Caco-2 (cell line): ENCODE measurements around the gene NUBPL. TPM values are rescaled to one million over a fixed set of nuclear protein-coding genes. Genes with fewer than 3 reads are reported as not detected.

Experiments used
- BruUV-seq: library from RNA; stranded (reverse); fragments of 400-500 nt; replicated peaks from 2 replicates; lab custom pipeline; 2021; lab: Mats Ljungman, UMichigan
- CTCF ChIA-PET: fragments of 300-600 bp; sonication (Branson Sonifier 250); formaldehyde crosslinking; loops from one replicate; lab custom pipeline; 2022; ENCODE audit warnings: antibody characterized with exemption; lab: Charles Lee
- POLR2A ChIA-PET: fragments of 300-600 bp; sonication (Branson Sonifier 250); formaldehyde crosslinking; loops from one replicate; lab custom pipeline; 2022; ENCODE audit warnings: antibody characterized with exemption; lab: Charles Lee
- DNase-seq, 2 experiments: peaks; one replicate each; pipeline versions ENCODE4 v3.0.0 to v3.0.0-alpha.2; 2020 to 2022
- H3K27me3 ChIP-seq: replicated peaks from 2 replicates; pipeline ENCODE4 v1.6.0; 2011; ENCODE audit warnings: low read length; ENCODE audit not compliant: control insufficient read depth, insufficient read depth
- H3K36me3 ChIP-seq: 2 replicates; pipeline ENCODE4 v1.5.1; 2011; ENCODE audit warnings: low read length; ENCODE audit not compliant: control insufficient read depth, insufficient read depth
- H3K4me1 ChIP-seq: fragments of 250-450 bp; sonication (Bioruptor Pico); 2 replicates; pipeline ENCODE4 v1.5.1; 2020; ENCODE audit warnings: mild to moderate bottlenecking
- H3K4me3 ChIP-seq: 2 replicates; pipeline ENCODE4 v1.5.1; 2011; ENCODE audit warnings: low read depth, mild to moderate bottlenecking, control low read depth, low read length
- H3K9me3 ChIP-seq: fragments of 250-450 bp; sonication (Bioruptor Pico); 2 replicates; pipeline ENCODE4 v1.5.1; 2020; ENCODE audit warnings: mild to moderate bottlenecking, moderate library complexity
- H3K27ac Mint-ChIP-seq: one replicate; pipeline ENCODE4 v1.8.0; 2022; ENCODE audit warnings: mixed read lengths; ENCODE audit not compliant: unreplicated experiment
- H3K27me3 Mint-ChIP-seq: one replicate; pipeline ENCODE4 v1.8.0; 2022; ENCODE audit warnings: mixed read lengths; ENCODE audit not compliant: insufficient read depth, unreplicated experiment
- H3K36me3 Mint-ChIP-seq: one replicate; pipeline ENCODE4 v1.8.0; 2022; ENCODE audit warnings: mild to moderate bottlenecking, mixed read lengths; ENCODE audit not compliant: insufficient read depth, unreplicated experiment
- H3K4me1 Mint-ChIP-seq: one replicate; pipeline ENCODE4 v1.8.0; 2022; ENCODE audit warnings: low read depth, mixed read lengths; ENCODE audit not compliant: unreplicated experiment
- H3K4me3 Mint-ChIP-seq: one replicate; pipeline ENCODE4 v1.8.0; 2022; ENCODE audit warnings: mild to moderate bottlenecking, moderate library complexity, mixed read lengths; ENCODE audit not compliant: unreplicated experiment
- H3K9me3 Mint-ChIP-seq: one replicate; pipeline ENCODE4 v1.8.0; 2022; ENCODE audit warnings: mixed read lengths; ENCODE audit not compliant: unreplicated experiment
- CTCF ChIP-seq, 2 experiments: fragments of 200-600 bp in 1 of 2; IDR thresholded peaks; 1 replicate in 1 of 2; 2 replicates in 1 of 2; pipeline versions ENCODE4 v1.5.1 to v1.8.0; 2011 to 2022; ENCODE audit warnings: antibody characterized with exemption in 1 of 2, control low read depth in 1 of 2, inconsistent platforms in 1 of 2, low read depth in 1 of 2, low read length in 1 of 2, mild to moderate bottlenecking in 1 of 2, moderate library complexity in 1 of 2; ENCODE audit not compliant: insufficient read depth in 1 of 2, severe bottlenecking in 1 of 2, unreplicated experiment in 1 of 2
- intact Hi-C: fragments of 100-400 bp; cut with micrococcal nuclease; formaldehyde crosslinking; loops from one replicate; pipeline ENCODE4 v1.10.0; 2022; ENCODE audit not compliant: unreplicated experiment
- total RNA-seq: library from RNA; stranded (reverse); gene quantifications from 2 replicates; pipeline ENCODE4 v1.2.3, GENCODE V29; 2022

NUBPL gene
- total RNA-seq, 1 experiment from 2014 or later = 13.9 TPM

GRCh38 chr14:31718585-31718984, 157.4 kb downstream of the NUBPL start:
- Histone ChIP-seq H3K9me3 (no peaks in the 10 kb centered on the region), H3K4me3 (no peak overlapping the region), H3K4me1 (no peaks in the 10 kb centered on the region), H3K36me3 (no peaks in the 10 kb centered on the region), H3K27me3 (no peaks in the 10 kb centered on the region)
- ChIA-PET POLR2A (no interaction called here), CTCF (no interaction called here)
- TF ChIP-seq CTCF (IDR thresholded peaks at IDR 0.05; ENCODE audit: insufficient read depth in 1 of 2, low read depth in 1 of 2, low read length in 1 of 2, severe bottlenecking in 1 of 2, unreplicated experiment in 1 of 2) = no peak
- Mint-ChIP-seq H3K9me3 (no peaks in the 10 kb centered on the region), H3K27me3 (no peaks in the 10 kb centered on the region), H3K36me3 (no peaks in the 10 kb centered on the region), H3K4me3 (no peak overlapping the region), H3K4me1 (no peaks in the 10 kb centered on the region), H3K27ac (no peak overlapping the region)
- intact Hi-C loops = no loop called here
- no peak for DNase-seq
- no TSS peak for BruUV-seq

DNA sequence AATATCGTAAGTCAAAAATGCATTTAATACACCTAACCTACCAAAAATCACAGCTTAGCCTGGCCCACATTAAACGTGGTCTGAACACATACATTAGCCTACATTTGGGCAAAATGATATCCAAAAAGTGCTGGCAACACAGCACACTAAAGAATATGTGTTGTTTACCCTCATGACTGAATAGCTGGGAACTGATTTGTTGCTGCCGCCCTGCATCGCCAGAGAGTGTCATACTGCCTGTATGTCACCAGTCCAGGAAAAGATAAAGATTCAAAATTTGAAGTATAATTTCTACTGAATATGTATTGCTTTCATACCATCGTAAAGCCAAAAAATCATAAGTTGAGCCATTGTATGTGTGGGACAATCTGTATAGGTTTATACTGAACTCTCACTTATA, 157.8 kb downstream of the NUBPL start:
- H3K4me3 ChIP-seq = no peak overlapping the region
- Mint-ChIP-seq H3K9me3 (no peaks in the 10 kb centered on the region), H3K36me3 (no peaks in the 10 kb centered on the region), H3K4me3 (no peak overlapping the region), H3K4me1 (no peaks in the 10 kb centered on the region), H3K27ac (no peak overlapping the region), H3K27me3 (no peaks in the 10 kb centered on the region)
- H3K27me3 ChIP-seq = no peaks in the 10 kb centered on the region
- CTCF ChIA-PET = no interaction called here
- TF ChIP-seq CTCF (IDR thresholded peaks at IDR 0.05; ENCODE audit: insufficient read depth in 1 of 2, low read depth in 1 of 2, low read length in 1 of 2, severe bottlenecking in 1 of 2, unreplicated experiment in 1 of 2) = no peak
- no peak for DNase-seq
- POLR2A ChIA-PET = no interaction called here
- no peaks in the 10 kb centered on the region for H3K4me1 ChIP-seq
- H3K9me3 ChIP-seq = no peaks in the 10 kb centered on the region
- no TSS peak for BruUV-seq
- no peaks in the 10 kb centered on the region for H3K36me3 ChIP-seq
- intact Hi-C loops = no loop called here

- H3K27me3 Mint-ChIP-seq = no peaks in the 10 kb centered on the region
- no peak overlapping the region for H3K27ac Mint-ChIP-seq
- no TSS peak for BruUV-seq
- no peaks in the 10 kb centered on the region for H3K36me3 Mint-ChIP-seq
- H3K9me3 Mint-ChIP-seq = peaks cover 8% of the 10 kb centered on the region
- CTCF ChIA-PET = no interaction called here
- no peak for DNase-seq
- no peak overlapping the region for H3K4me3 Mint-ChIP-seq
- intact Hi-C loops = no loop called here
- no peaks in the 10 kb centered on the region for H3K27me3 ChIP-seq
- POLR2A ChIA-PET = no interaction called here
- TF ChIP-seq CTCF (IDR thresholded peaks at IDR 0.05; ENCODE audit: insufficient read depth in 1 of 2, low read depth in 1 of 2, low read length in 1 of 2, severe bottlenecking in 1 of 2, unreplicated experiment in 1 of 2) = no peak
- no peaks in the 10 kb centered on the region for H3K4me1 ChIP-seq
- H3K36me3 ChIP-seq = no peaks in the 10 kb centered on the region
- H3K4me3 ChIP-seq = no peak overlapping the region
- H3K9me3 ChIP-seq = 0 out of 2 replicates have a peak, but pooled peaks cover 4% of the 10 kb centered on the region
- H3K4me1 Mint-ChIP-seq = no peaks in the 10 kb centered on the region
Measured at GRCh38 chr14:31726337-31726736, 165.1 kb downstream of the NUBPL start.
